ENCODE results near the gene THBS4. TPM values are rescaled to one million over a fixed set of nuclear protein-coding genes. Genes with fewer than 3 reads are reported as not detected.

Gene THBS4
- total RNA-seq, 3 donors from 2014 or later = 0.27 to 1.3 (median 0.66) TPM

- H3K4me1 Mint-ChIP-seq (ENCODE audit: low read depth) = peaks cover 64% of the 10 kb centered on the region
These were observed 93.0 kb downstream of the THBS4 start for GRCh38 chr5:80128141-80128540.

GRCh38 chr5:80129146-80129545 is 94.0 kb downstream of the THBS4 start:
- Mint-ChIP-seq H3K36me3 (ENCODE audit: insufficient read depth) (peaks cover 9% of the 10 kb centered on the region), H3K27me3 (ENCODE audit: low read depth) (no peaks in the 10 kb centered on the region), H3K9me3 (peaks cover 13% of the 10 kb centered on the region), H3K4me1 (ENCODE audit: low read depth) (peaks cover 68% of the 10 kb centered on the region), H3K4me3 (no peak overlapping the region)
- ATAC-seq (no peak), DNase-seq (no peak)

More at GRCh38 chr5:80128141-80128540, 93.0 kb downstream of the THBS4 start:
- H3K9me3 Mint-ChIP-seq = peaks cover 13% of the 10 kb centered on the region
- DNase-seq (no peak), ATAC-seq (no peak)
- peaks cover 5% of the 10 kb centered on the region for H3K36me3 Mint-ChIP-seq (ENCODE audit: insufficient read depth)
- H3K27me3 Mint-ChIP-seq (ENCODE audit: low read depth) = no peaks in the 10 kb centered on the region
- H3K4me3 Mint-ChIP-seq = no peak overlapping the region

Other genes with a start within 250 kb of the THBS4 start
- gene MTX3, start 44.1 kb upstream of the THBS4 start, total RNA-seq = 10 to 100 TPM; 14.8 to 15.0 (median 14.9) TPM
- gene SERINC5, start 220.7 kb downstream of the THBS4 start, total RNA-seq = 10 to 100 TPM; 18.0 to 21.5 (median 21.1) TPM